Activated naive CD8-positive, alpha-beta T cell treated with anti-CD3 and anti-CD28 coated beads, Interleukin-2, amount 50 U/mL, for 16 hours (primary cell): ENCODE results near the gene TNFRSF4.

ENCODE experiments used
- DNase-seq: peaks from one replicate; pipeline ENCODE4 v3.0.0-alpha.2; 2020; ENCODE audit warnings: low read depth, low spot score

Gene TNFRSF4

GRCh38 chr1:1218524-1219200, 4.7 kb upstream of the TNFRSF4 start:
- DNase-seq, result no peak

- DNase-seq, result no peak
Observed at GRCh38 chr1:1217621-1218523, 3.9 kb upstream of the TNFRSF4 start.

GRCh38 chr1:1216770-1217620, 3.0 kb upstream of the TNFRSF4 start:
- DNase-seq, result no peak

GRCh38 chr1:1215881-1216605, 2.1 kb upstream of the TNFRSF4 start:
- DNase-seq, result no peak

- no peak for DNase-seq
Observed at GRCh38 chr1:1215080-1215676, 1.2 kb upstream of the TNFRSF4 start.

GRCh38 chr1:1212780-1213344, 1.1 kb downstream of the TNFRSF4 start:
- DNase-seq, result no peak

GRCh38 chr1:1211541-1212441, 2.2 kb downstream of the TNFRSF4 start:
- no peak for DNase-seq

- DNase-seq, result no peak
Observed at GRCh38 chr1:1210726-1211540, 3.0 kb downstream of the TNFRSF4 start.

GRCh38 chr1:1208713-1209433, 5.1 kb downstream of the TNFRSF4 start:
- no peak for DNase-seq

GRCh38 chr1:1207571-1207892, 6.4 kb downstream of the TNFRSF4 start:
- no peak for DNase-seq

GRCh38 chr1:1206966-1207531, 6.9 kb downstream of the TNFRSF4 start:
- no peak for DNase-seq

GRCh38 chr1:1206376-1206965, 7.5 kb downstream of the TNFRSF4 start, which contains the start of gene TNFRSF18:
Gene TNFRSF18, minus strand, starts transcription at chr1:1206592. Its CDS starts 21 bp downstream, at chr1:1206571.
- DNase-seq, result no peak

GRCh38 chr1:1205769-1206375, 8.1 kb downstream of the TNFRSF4 start:
- DNase-seq, result no peak

GRCh38 chr1:1204998-1205768, 8.8 kb downstream of the TNFRSF4 start:
- DNase-seq, result no peak

- no peak for DNase-seq
Observed at GRCh38 chr1:1204425-1204920, 9.5 kb downstream of the TNFRSF4 start.
